22Rv1 (cell line): ENCODE results near the gene PHRF1.

ENCODE experiments used
- H3K27ac ChIP-seq: fragments of 450-650 bp; 2 replicates; pipeline ENCODE4 v1.5.1; 2017
- ZFX ChIP-seq: fragments of 450-650 bp; IDR thresholded peaks from 2 replicates; pipeline ENCODE4 v1.6.1; 2017; ENCODE audit warnings: antibody characterized with exemption, borderline replicate concordance
- TF ChIP-seq, protein P1 (sequence below): fragments of 450-650 bp; IDR thresholded peaks from 2 replicates; pipeline ENCODE4 v1.5.1; 2017; ENCODE audit warnings: mild to moderate bottlenecking

PHRF1 gene

DNA sequence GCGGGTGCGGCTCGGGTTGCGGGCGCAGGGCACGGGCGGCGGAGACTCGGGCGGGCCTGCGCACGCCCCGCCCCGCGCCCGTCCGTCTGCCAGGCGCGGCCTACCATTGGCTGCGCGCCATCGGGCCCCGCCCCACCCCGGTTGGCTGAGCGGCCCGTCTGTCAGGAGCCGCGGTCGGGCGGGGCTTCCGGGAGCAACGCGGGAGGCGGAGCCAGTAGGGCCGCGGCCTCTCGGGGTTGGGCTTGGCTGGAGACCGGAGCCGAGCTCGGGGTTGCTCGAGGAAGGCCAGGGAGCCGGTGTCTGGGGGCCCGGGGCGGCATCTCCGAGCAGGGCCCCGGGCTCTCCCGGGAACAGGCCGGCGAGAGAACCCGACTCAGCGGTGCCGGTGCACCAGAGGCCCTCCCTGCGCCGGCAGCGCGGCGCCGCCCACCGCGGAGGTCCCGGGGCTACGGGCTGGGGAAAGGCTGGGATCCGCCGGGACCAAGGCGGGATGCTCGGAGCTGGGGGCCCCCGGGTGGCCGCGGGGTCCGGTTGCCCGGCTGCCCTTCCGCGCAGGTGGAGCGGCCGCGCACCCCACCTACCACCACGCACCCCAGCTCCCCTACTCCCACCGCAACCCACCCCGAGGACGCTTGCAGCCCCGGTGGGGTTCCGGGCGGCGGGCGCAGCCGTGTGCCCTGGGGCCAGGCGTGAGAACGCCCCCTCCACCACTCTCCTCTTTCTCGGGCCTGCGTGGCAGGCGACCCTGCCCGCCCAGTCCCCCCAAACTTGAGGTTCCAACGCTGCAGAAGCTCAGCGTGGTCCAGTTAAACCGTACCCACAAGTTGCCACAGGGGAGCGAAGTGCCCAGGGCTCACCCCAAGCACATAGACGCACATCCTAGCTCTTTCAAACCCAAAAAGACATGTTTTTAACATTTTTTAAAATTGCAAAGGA, 40.5 kb upstream of the PHRF1 start, which contains the start of gene HRAS:
TSS of gene HRAS (minus strand) at position 58 of the 936 bp plus-strand sequence.
- H3K27ac ChIP-seq, result peak within 1 kb of the TSS; percentile 99
- TF ChIP-seq, protein P1, sequence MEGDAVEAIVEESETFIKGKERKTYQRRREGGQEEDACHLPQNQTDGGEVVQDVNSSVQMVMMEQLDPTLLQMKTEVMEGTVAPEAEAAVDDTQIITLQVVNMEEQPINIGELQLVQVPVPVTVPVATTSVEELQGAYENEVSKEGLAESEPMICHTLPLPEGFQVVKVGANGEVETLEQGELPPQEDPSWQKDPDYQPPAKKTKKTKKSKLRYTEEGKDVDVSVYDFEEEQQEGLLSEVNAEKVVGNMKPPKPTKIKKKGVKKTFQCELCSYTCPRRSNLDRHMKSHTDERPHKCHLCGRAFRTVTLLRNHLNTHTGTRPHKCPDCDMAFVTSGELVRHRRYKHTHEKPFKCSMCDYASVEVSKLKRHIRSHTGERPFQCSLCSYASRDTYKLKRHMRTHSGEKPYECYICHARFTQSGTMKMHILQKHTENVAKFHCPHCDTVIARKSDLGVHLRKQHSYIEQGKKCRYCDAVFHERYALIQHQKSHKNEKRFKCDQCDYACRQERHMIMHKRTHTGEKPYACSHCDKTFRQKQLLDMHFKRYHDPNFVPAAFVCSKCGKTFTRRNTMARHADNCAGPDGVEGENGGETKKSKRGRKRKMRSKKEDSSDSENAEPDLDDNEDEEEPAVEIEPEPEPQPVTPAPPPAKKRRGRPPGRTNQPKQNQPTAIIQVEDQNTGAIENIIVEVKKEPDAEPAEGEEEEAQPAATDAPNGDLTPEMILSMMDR, result no peak
- no peak for TF ChIP-seq ZFX

DNA sequence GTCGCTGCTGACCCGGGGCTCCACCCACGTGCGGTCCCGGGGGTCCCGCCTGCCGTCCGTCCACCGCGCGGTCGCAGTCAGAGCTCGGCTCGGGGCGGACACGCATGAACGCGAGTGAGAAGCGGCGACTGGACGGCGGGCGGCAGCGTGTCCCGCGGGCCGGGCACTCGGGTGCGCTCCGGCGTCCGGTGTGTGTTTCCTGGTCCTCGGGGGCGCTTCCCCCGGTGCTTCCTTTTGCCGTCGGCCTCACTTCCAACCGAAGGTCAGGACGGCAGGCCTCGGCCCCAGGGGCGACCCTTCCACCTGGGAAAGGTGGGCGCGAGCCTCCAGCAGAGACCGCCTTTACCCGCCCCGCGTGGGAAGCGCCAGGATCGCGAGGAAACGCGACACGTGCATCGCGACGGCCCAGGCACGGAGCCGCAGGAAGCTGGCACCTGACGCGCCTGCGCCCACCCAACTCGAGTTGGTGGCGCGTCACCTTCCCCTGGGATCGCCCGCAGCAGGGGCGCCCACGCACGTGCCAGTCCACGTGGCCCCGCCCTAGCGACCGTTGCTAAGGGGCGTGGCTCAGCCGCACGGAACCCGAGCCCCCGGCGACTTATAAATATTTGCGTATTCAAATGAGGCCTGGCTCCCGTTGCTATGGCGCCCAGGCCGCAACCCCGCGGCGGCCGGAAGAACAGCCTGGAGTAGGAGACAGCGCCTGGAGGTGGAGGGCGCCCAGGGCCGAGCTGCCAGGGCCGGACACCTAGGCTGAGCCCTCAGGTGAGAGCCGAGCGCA, 39.2 kb upstream of the PHRF1 start, which contains the start of gene LRRC56:
TSS of gene LRRC56 (plus strand) at position 687 of the 781 bp plus-strand sequence. CDS start 3,158 bp downstream, outside the sequence.
- TF ChIP-seq, protein P1, result no peak
- TF ChIP-seq ZFX, result no peak
- peak within 1 kb of the TSS; percentile 99 for H3K27ac ChIP-seq

DNA sequence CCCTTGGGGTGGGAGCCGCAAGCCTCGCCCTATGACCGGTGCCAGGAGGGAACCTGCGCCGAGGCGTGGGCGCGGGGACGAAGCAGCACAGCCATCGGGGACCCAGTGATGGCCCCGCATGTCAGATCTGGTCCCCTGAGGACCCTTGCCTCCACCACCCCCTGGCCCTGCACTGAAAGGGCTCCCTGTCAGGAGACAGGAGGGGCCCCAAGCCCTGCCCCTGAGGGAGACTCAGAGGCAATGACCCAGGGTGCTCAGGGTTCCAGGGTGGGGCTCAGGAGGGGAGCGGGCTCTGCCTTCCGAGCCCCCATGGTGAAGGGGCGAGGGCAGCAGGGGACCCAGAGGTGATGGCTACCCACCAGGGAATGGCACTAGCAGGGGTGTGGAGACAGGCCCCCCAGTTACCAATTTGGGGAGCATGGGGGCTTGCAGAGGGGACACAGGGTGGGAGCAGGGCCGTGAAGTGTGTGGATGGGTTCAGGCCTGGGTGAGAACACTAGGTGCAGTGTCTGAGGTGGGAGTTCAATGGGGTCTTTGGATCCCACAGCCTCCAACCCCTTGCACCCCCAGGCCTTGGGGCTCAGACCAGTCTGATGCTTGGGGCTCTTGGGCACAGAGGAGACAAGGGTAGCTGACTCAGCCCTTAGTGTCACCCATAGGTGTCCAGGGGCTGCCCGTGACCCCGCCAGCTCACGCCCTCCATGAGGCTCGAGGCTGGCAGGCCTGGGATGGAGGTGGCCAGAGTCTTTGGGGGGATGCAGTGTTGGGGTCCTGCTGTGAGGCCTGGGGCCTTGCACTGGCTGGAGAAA, 38.4 kb upstream of the PHRF1 start:
- TF ChIP-seq, protein P1, result no peak
- TF ChIP-seq ZFX, result no peak
- peak overlapping the region; percentile 99 for H3K27ac ChIP-seq

DNA sequence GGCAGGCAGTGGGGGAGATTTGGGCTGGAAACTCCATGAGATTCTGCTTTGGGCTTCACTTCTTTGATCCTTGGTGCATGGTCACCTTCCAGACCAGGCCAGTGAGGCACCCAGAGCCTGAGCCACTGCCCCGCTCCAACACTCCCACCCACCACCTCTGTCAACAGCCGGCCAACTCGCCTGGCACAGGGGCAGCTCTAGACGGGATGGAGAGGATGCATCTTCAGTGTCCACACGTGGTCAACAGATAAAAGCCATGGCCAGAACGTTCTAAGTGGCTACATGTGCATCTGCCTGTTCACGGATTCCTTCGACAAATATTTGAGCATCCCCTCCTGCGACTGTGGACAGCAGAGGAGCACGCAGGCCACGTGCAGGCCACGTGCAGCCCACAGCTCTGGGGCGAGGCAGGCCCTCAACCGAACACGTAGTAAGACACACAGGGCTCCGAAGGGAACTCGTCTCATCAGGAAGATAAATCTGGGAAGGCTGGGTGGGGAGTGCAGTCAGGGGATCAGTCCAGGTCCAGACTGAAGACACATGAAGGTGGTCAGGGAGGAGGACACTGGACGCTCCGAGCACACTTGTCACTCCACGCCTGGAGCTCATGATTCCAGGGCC, 37.7 kb upstream of the PHRF1 start:
- H3K27ac ChIP-seq, result peak overlapping the region; percentile 99

DNA sequence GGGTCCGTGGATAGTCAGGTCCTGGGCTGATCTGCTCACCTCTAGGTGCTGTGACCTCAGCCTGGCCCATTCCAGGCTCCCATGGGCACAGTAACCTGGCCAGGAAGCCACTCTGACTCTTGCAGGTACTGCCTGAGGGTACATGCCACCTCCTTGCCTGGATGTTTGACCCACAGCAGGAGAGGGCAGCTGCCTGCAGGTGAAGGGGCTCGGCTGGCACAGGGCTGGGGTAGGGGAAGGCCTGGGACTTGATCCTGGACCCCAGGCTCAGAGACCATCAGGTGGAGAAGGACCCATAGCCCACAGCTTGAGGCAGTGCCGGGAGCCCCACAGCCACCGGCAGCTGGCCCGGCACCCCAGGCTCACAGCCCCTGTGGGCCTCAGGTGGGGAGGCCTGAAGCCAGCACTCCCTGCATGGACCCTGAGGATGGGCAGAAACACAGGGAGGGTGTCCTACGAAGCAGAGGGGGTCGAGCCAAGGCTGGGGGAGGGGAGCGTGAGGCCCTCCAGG, 36.2 kb upstream of the PHRF1 start:
- H3K27ac ChIP-seq, result no peak overlapping the region
- TF ChIP-seq, protein P1, result no peak
- TF ChIP-seq ZFX, result no peak

More for the DNA sequence above, 37.7 kb upstream of the PHRF1 start:
- TF ChIP-seq, protein P1, result no peak
- no peak for TF ChIP-seq ZFX

DNA sequence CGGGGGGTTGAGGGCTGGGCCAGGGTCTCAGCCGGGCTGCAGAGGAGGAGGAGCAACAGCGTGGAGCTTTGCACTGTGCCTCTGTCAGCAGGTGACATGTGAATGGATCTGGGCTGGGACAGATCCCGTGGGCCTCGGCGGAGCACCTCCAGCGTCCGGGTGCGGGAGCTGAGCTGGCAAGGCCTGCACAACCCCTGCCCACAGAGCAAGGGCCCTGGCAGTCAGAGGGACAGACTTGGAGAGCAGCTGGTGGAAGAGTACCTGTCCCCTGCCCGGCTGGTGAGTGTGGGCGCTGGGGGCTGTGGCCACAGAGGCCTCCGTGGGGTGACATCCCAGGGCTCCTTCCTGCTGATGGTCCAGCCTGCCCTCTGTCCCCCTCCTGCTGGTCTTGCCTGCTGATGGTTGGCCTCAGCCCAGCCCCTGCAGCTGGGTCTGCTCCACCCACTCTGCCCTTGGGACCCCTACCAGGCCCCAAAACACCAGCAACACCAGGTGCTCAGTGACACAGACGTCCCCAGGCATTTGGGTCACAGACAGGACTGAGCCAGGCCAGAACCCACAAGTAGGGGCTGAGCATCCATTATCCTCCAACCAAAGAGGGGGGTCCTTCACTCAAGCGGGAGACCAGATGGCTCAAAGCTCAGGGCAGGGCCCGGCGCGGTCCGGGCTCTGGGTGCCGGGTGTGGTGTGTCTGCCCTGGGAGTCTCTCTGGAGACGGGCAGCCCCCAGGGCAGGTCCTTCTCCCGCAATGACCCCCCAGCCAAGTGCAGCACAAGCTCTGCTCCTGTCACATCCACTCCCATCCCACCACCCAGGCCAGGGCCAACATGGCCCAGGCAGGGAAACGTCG, 35.5 kb upstream of the PHRF1 start:
- TF ChIP-seq, protein P1, result no peak
- no peak for TF ChIP-seq ZFX
- no peak overlapping the region for H3K27ac ChIP-seq
